Stomach (tissue), 19 donors: ENCODE data around the gene ADM. TPM values are rescaled to one million over a fixed set of nuclear protein-coding genes. Genes with fewer than 3 reads are reported as not detected.

Experiments used
- DNase-seq, 2 donors: peaks; one replicate each; pipeline versions ENCODE4 v3.0.0 to v3.0.0-alpha.2; 2013 to 2019
- H3K27ac ChIP-seq, 5 donors: fragments of 200-600 bp in 4 of 5; sonication (generic) in 4 of 5; one replicate each; pipeline ENCODE4 v1.5.1; 2013 to 2019; ENCODE audit warnings: mild to moderate bottlenecking in 1 of 5, moderate library complexity in 1 of 5
- H3K27me3 ChIP-seq, 3 donors: fragments of 200-600 bp; sonication (generic); one replicate each; pipeline ENCODE4 v1.5.1; 2017 to 2019; ENCODE audit warnings: mixed run types in 1 of 3
- H3K36me3 ChIP-seq, 4 donors: fragments of 200-600 bp; sonication (generic); 1 replicate in 3 of 4; 2 replicates in 1 of 4; pipeline ENCODE4 v1.5.1; 2016 to 2019
- H3K4me1 ChIP-seq, 4 donors: fragments of 200-600 bp; sonication (generic); one replicate each; pipeline ENCODE4 v1.5.1; 2016 to 2019
- H3K4me3 ChIP-seq, 4 donors: fragments of 200-600 bp; sonication (generic) in 3 of 4; one replicate each; pipeline ENCODE4 v1.5.1; 2016 to 2019; ENCODE audit warnings: mild to moderate bottlenecking in 1 of 4
- H3K9me3 ChIP-seq, 4 donors: fragments of 200-600 bp; sonication (generic); one replicate each; pipeline ENCODE4 v1.5.1; 2016 to 2019
- EP300 ChIP-seq: sonication (generic); formaldehyde crosslinking; IDR thresholded peaks from one replicate; pipeline ENCODE4 v1.6.1; 2017; ENCODE audit warnings: antibody characterized with exemption
- POLR2A ChIP-seq, 4 donors: fragments of 450-650 bp; IDR thresholded peaks; one replicate each; pipeline ENCODE4 v1.6.1; 2016; ENCODE audit warnings: antibody characterized with exemption in 4 of 4, control low read depth in 2 of 4, mild to moderate bottlenecking in 1 of 4, moderate library complexity in 1 of 4
- POLR2AphosphoS5 ChIP-seq, 3 donors: sonication (generic); formaldehyde crosslinking; IDR thresholded peaks; one replicate each; pipeline ENCODE4 v1.6.1; 2016; ENCODE audit warnings: antibody characterized with exemption in 3 of 3
- WGBS, 5 donors: extraction: QIAGEN DNeasy Blood & Tissue Kit in 3 of 5; methylation state at CpG; one replicate each; pipeline versions ENCODE4 v1.1.5 to v1.1.7; 2013 to 2018; 5-methylcytosine and 5-hydroxymethylcytosine counted together
- intact Hi-C: fragments of 100-400 bp; cut with DNase I; formaldehyde crosslinking; loops from one replicate; pipeline ENCODE4 v1.15.1; 2023; ENCODE audit warnings: low total_unique reads
- long read RNA-seq, 10 donors: transcript quantifications; one replicate each; lab custom pipeline, GENCODE V29; 2026
- polyA plus RNA-seq, 3 donors: library from polyadenylated mRNA; stranded (reverse); fragments of 200-250 nt; gene quantifications; one replicate each; pipeline ENCODE4 v1.2.3, GENCODE V29; 2013
- total RNA-seq, 5 donors: library from RNA; depleted of rRNA; stranded (reverse); fragments of >200 nt; gene quantifications; one replicate each; pipeline versions ENCODE4 v1.1.0 to v1.2.3, GENCODE V29; 2014 to 2016
- TF ChIP-seq, protein P1 (sequence below), 7 experiments: fragments of 450-650 bp in 4 of 7; fragments of 200-600 bp in 3 of 7; sonication (generic) in 3 of 7; IDR thresholded peaks; one replicate each; pipeline ENCODE4 v1.5.1; 2016 to 2019; ENCODE audit warnings: antibody characterized with exemption in 7 of 7, control low read depth in 2 of 7, mild to moderate bottlenecking in 1 of 7
- donor health status: healthy with polysubstance abuse.
- donor health status: Bipolar disorder and iron deficiency.
- donor health status: healthy.

ADM gene, protein sequence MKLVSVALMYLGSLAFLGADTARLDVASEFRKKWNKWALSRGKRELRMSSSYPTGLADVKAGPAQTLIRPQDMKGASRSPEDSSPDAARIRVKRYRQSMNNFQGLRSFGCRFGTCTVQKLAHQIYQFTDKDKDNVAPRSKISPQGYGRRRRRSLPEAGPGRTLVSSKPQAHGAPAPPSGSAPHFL
- total RNA-seq (100 to 1,000 TPM in 1 of 5 donors, 10 to 100 TPM in 4; 33.9 to 144 (median 57.4) TPM), polyA plus RNA-seq (10 to 100 TPM; 14.3 to 21.5 (median 19.7) TPM)
- long read RNA-seq, donor 1, partial matches to known transcripts: 0 of 3 reads
- long read RNA-seq, donor 1, other reads (novel, unspliced or antisense): 0 of 3 reads
- long read RNA-seq, donor 2, partial matches to known transcripts: 0 of 1 reads
- long read RNA-seq, donor 2, other reads (novel, unspliced or antisense): 0 of 1 reads
- long read RNA-seq, donor 3, partial matches to known transcripts: 0 of 5 reads
- long read RNA-seq, donor 3, other reads (novel, unspliced or antisense): 0 of 5 reads
- long read RNA-seq, donor 4, partial matches to known transcripts: 0 of 1 reads
- long read RNA-seq, donor 4, other reads (novel, unspliced or antisense): 0 of 1 reads
- long read RNA-seq, donor 5, transcript ADM-201 (4 exons, 1,885 nt): major isoform, 6 of 7 reads
- long read RNA-seq, donor 5, partial matches to known transcripts: 0 of 7 reads
- long read RNA-seq, donor 5, other reads (novel, unspliced or antisense): 0 of 7 reads
- long read RNA-seq, donor 6, partial matches to known transcripts: 0 of 3 reads
- long read RNA-seq, donor 6, other reads (novel, unspliced or antisense): 0 of 3 reads
- long read RNA-seq, donor 7, partial matches to known transcripts: 0 of 2 reads
- long read RNA-seq, donor 7, other reads (novel, unspliced or antisense): 0 of 2 reads
- long read RNA-seq, donor 8, transcript ADM-201 (4 exons, 1,885 nt): major isoform, 6 of 6 reads
- long read RNA-seq, donor 8, partial matches to known transcripts: 0 of 6 reads
- long read RNA-seq, donor 8, other reads (novel, unspliced or antisense): 0 of 6 reads
- long read RNA-seq, donor 9, partial matches to known transcripts: 0 of 1 reads
- long read RNA-seq, donor 9, other reads (novel, unspliced or antisense): 0 of 1 reads
- long read RNA-seq, donor 10, partial matches to known transcripts: 0 of 2 reads
- long read RNA-seq, donor 10, other reads (novel, unspliced or antisense): 0 of 2 reads

DNA sequence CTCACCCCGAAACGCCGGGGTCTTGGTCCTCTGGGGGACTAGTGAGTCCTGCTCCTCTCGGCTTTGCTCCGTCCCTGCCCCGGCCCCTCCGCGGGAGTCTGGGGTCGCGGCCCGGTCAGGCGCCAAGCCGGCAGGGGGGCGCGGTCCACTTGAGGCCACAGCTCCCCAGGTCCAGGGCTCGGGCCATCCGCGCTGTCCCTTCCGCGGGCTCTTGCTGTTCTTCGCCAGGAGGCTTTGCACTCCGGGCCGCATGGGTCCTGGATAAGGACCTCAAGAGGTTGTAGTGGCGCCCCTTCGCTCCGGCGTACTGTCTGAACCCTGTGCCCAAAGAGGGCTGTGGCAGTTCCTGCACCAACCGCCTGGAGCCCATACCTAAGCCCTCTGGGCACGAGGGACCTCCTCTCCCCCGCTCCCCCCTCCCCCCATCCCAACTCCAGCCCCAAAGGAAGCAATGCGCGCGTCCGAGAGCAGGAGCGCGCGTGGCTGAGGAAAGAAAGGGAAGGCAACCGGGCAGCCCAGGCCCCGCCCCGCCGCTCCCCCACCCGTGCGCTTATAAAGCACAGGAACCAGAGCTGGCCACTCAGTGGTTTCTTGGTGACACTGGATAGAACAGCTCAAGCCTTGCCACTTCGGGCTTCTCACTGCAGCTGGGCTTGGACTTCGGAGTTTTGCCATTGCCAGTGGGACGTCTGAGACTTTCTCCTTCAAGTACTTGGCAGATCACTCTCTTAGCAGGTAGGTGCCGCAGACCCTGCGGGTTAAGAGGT lies at the start of gene ADM:
ADM (plus strand) TSS at position 579 of the 767 bp plus-strand sequence. CDS start 628 bp downstream, outside the sequence.
- WGBS, 5 donors: 0 to 2% (median 1%) methylated on average over 28 to 48 of the region's 48 CpGs
- peak in 2 of 4 donors; percentile 76 to 83 for TF ChIP-seq POLR2A (IDR thresholded peaks at IDR 0.05)
- TF ChIP-seq, protein P1, sequence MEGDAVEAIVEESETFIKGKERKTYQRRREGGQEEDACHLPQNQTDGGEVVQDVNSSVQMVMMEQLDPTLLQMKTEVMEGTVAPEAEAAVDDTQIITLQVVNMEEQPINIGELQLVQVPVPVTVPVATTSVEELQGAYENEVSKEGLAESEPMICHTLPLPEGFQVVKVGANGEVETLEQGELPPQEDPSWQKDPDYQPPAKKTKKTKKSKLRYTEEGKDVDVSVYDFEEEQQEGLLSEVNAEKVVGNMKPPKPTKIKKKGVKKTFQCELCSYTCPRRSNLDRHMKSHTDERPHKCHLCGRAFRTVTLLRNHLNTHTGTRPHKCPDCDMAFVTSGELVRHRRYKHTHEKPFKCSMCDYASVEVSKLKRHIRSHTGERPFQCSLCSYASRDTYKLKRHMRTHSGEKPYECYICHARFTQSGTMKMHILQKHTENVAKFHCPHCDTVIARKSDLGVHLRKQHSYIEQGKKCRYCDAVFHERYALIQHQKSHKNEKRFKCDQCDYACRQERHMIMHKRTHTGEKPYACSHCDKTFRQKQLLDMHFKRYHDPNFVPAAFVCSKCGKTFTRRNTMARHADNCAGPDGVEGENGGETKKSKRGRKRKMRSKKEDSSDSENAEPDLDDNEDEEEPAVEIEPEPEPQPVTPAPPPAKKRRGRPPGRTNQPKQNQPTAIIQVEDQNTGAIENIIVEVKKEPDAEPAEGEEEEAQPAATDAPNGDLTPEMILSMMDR (IDR thresholded peaks at IDR 0.05): peak in 5 of 7 experiments; percentile 29 to 61 (median 38)
- TF ChIP-seq EP300: no peak
- TF ChIP-seq POLR2AphosphoS5 (IDR thresholded peaks at IDR 0.05): peak; percentile 84 to 99 (median 98)
- Histone ChIP-seq H3K36me3 (no peaks in the 10 kb centered on the region), H3K4me3 (peak within 1 kb of the TSS; percentile 73 to 80 (median 74)), H3K9me3 (no peaks in the 10 kb centered on the region), H3K4me1 (peaks cover 42 to 74% (median 65%) of the 10 kb centered on the region in 4 donors), H3K27me3 (peaks cover 0 to 15% (median 9%) of the 10 kb centered on the region in 3 donors), H3K27ac (peak within 1 kb of the TSS; percentile 90 to 97 (median 92))
- DNase-seq: peak; percentile 87 to 94
- intact Hi-C loops: loop anchor here (5.0 kb wide), 1 partner anchor 97 kb away; no protein-coding TSS in a partner anchor

DNA sequence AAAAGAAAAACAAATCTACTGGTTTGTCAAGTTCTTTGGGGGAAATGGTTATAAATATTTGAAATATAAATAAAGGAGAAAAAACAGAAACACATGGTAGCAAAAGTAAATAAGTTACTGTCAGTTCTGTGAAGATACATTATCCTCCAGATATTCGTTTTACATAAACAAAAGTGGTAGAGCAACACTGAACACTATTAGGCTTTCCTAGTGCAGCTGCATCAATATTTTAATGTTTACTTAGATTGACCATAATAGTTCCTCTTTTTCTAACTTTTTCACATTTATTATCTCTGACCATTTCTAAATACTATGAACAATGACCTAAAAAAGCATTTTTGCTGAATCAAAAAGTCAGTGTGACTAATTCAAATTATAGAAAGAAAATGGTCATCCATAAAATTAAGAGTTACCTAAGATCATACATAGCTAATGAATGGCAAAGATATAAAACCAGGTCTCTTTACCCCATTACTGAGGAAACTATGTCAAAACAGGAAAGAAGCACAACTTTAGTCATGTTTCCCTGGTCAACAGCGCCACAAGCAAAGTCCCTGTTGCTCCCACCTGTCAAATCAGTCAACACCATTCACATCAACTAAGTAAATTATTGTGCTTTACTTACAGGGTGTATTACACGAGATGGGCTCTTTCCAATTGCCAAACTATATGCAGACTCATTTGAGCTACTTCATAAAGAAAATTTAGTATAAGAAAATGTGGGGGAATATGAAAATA lies 49.3 kb upstream of the ADM start:
- H3K27me3 ChIP-seq: no peaks in the 10 kb centered on the region
- H3K9me3 ChIP-seq: no peaks in the 10 kb centered on the region
- H3K4me1 ChIP-seq: peaks cover 0 to 29% (median 11%) of the 10 kb centered on the region in 4 donors
- no peak overlapping the region for H3K27ac ChIP-seq
- H3K36me3 ChIP-seq: no peaks in the 10 kb centered on the region
- intact Hi-C loops: no loop called here
- no peak for DNase-seq
- no peak overlapping the region for H3K4me3 ChIP-seq
- TF ChIP-seq POLR2AphosphoS5 (IDR thresholded peaks at IDR 0.05): no peak
- no peak for TF ChIP-seq EP300
- TF ChIP-seq, protein P1 (IDR thresholded peaks at IDR 0.05): no peak
- no peak for TF ChIP-seq POLR2A (IDR thresholded peaks at IDR 0.05)
- WGBS, 5 donors: 63 to 79% (median 65%) methylated on average over 3 of the region's 3 CpGs

DNA sequence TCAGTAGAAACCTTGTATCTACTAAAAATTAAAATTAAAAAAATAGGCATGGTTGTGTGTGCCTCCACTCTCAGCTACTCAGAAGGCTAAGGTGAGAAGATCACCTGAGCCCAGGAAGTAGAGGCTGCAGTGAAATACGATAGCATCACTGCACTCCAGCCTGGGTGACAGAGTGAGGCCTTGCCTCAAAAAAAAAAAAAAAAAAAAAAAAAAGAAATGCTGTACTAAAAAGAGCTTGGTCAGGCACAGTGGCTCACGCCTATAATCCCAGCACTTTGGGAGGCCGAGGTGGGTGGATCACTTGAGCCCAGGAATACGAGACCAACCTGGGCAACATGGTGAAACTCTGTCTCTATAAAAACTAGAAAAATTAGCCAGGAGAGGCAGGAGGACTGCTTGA lies 47.4 kb upstream of the ADM start:
- intact Hi-C loops: no loop called here
- Histone ChIP-seq H3K9me3 (no peaks in the 10 kb centered on the region), H3K4me1 (peaks cover 0 to 23% (median 11%) of the 10 kb centered on the region in 4 donors), H3K27me3 (no peaks in the 10 kb centered on the region), H3K36me3 (no peaks in the 10 kb centered on the region), H3K27ac (no peak overlapping the region), H3K4me3 (no peak overlapping the region)
- no peak for DNase-seq
- TF ChIP-seq POLR2AphosphoS5 (IDR thresholded peaks at IDR 0.05): no peak
- TF ChIP-seq, protein P1 (IDR thresholded peaks at IDR 0.05): no peak
- WGBS, 5 donors: 80 to 95% (median 91%) methylated on average over 4 of the region's 4 CpGs
